GM23248 (cell line): Measurements from ENCODE around the gene STARD8.

Experiments
- EZH2 ChIP-seq: fragments of 200-600 bp; sonication (generic); IDR thresholded peaks from 2 replicates; pipeline ENCODE4 v1.6.1; 2018; ENCODE audit warnings: antibody characterized with exemption, mild to moderate bottlenecking; ENCODE audit not compliant: insufficient read depth, poor library complexity, severe bottlenecking
- EZH2phosphoT487 ChIP-seq: fragments of 200-600 bp; sonication (generic); IDR thresholded peaks from 2 replicates; pipeline ENCODE4 v1.6.1; 2018; ENCODE audit warnings: antibody characterized with exemption, moderate library complexity, mild to moderate bottlenecking, low read depth; ENCODE audit not compliant: insufficient read depth

DNA sequence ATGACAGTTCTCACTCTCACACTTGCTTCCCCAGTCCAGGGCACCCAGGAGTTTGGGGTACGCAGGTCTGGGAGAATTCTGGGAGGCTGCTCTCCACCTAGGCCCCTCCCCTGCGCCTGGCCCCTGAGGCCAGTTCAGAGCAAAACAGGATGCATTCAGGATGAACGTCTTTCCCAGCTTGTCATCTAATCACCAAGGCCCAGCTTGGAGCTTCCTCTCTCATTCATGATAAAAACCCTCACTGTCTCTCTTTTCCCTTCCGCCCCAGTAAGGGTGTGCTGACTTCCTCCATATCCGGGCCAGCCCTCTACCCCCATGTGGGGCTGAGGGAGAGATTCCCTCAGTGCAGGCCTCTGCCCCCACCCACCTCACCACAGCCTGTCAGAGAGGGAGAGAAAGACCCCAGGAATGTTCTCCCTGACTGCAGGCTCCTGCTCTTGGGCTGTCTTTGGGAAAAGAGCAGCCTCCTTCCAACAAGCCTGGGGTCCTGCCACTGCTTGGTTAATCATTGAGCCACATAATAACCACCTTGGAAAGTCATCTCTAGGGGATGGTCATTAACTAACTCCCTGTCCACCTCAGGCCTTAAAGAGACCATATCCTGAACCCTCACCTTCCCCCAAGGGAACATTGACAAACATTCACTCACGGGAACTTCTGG is 50.1 kb downstream of the STARD8 start:
- TF ChIP-seq EZH2 (no peak), EZH2phosphoT487 (no peak)
